ENCODE measurements around the gene CSAD. TPM values are rescaled to one million over a fixed set of nuclear protein-coding genes. Genes with fewer than 3 reads are reported as not detected.
"Not testable (repeated sequence)": the region's sequence is repeated elsewhere in the genome, so short reads cannot be mapped to it uniquely, and the experiment has no call there.

CSAD gene
- total RNA-seq, 1 experiment from 2014 or later: 15.4 TPM

DNA sequence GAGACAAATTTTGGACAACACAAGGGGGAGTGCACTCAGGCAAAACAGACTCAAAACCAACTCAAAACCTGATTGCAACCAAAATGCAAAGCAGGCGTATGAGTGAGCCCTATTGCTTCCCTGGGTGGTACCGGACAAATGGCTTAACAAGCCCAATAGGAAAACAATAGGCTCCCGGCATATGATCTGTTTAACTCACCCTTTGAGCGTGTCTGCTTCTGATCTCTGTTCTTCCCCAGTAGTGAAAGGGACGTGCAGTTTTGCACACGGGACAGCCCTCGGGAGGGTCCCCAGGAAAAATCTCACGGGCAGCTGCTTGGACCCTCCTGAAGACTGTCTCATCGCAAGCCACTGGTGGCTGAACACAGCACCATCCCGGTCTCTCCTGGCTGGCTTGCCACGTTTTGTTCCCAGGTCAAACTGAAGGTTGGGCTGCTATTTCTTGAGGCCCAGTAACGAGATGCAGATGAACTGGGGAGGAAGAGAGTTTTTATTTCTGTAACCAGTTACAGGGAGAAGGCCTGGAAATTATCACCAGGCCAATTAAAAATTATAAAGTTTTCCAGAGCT is 67.5 kb downstream of the CSAD start:
- POLR2A ChIA-PET: no interaction called here
- in situ Hi-C loops (cut with HindIII; ENCODE audit: low pct_unique_long_range_greater_than_20kb, low sequenced_read_pairs) (no loop called here), intact Hi-C loops (cut with micrococcal nuclease; ENCODE audit: unreplicated experiment) (no loop called here)
- no peak overlapping the region for H3K27ac ChIP-seq (ENCODE audit: low read length)
- no peaks in the 10 kb centered on the region for H3K4me1 ChIP-seq (ENCODE audit: control insufficient read depth, insufficient read depth, low read length)
- BruUV-seq (replicated peaks): no TSS peak
- H3K27me3 ChIP-seq (ENCODE audit: control insufficient read depth, insufficient read depth, low read length): no peaks in the 10 kb centered on the region
- no peak for TF ChIP-seq SIN3A (IDR thresholded peaks at IDR 0.05; ENCODE audit: borderline replicate concordance, insufficient read depth, low read depth, low read length)
- TF ChIP-seq, protein P1, sequence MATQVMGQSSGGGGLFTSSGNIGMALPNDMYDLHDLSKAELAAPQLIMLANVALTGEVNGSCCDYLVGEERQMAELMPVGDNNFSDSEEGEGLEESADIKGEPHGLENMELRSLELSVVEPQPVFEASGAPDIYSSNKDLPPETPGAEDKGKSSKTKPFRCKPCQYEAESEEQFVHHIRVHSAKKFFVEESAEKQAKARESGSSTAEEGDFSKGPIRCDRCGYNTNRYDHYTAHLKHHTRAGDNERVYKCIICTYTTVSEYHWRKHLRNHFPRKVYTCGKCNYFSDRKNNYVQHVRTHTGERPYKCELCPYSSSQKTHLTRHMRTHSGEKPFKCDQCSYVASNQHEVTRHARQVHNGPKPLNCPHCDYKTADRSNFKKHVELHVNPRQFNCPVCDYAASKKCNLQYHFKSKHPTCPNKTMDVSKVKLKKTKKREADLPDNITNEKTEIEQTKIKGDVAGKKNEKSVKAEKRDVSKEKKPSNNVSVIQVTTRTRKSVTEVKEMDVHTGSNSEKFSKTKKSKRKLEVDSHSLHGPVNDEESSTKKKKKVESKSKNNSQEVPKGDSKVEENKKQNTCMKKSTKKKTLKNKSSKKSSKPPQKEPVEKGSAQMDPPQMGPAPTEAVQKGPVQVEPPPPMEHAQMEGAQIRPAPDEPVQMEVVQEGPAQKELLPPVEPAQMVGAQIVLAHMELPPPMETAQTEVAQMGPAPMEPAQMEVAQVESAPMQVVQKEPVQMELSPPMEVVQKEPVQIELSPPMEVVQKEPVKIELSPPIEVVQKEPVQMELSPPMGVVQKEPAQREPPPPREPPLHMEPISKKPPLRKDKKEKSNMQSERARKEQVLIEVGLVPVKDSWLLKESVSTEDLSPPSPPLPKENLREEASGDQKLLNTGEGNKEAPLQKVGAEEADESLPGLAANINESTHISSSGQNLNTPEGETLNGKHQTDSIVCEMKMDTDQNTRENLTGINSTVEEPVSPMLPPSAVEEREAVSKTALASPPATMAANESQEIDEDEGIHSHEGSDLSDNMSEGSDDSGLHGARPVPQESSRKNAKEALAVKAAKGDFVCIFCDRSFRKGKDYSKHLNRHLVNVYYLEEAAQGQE (IDR thresholded peaks at IDR 0.05; ENCODE audit: insufficient read depth in 1 of 2, low read depth in 2 of 2, low read length in 1 of 2): no peak
- TF ChIP-seq POLR2AphosphoS5 (IDR thresholded peaks at IDR 0.05; ENCODE audit: low read depth, low read length): no peak
- TF ChIP-seq, protein P2, sequence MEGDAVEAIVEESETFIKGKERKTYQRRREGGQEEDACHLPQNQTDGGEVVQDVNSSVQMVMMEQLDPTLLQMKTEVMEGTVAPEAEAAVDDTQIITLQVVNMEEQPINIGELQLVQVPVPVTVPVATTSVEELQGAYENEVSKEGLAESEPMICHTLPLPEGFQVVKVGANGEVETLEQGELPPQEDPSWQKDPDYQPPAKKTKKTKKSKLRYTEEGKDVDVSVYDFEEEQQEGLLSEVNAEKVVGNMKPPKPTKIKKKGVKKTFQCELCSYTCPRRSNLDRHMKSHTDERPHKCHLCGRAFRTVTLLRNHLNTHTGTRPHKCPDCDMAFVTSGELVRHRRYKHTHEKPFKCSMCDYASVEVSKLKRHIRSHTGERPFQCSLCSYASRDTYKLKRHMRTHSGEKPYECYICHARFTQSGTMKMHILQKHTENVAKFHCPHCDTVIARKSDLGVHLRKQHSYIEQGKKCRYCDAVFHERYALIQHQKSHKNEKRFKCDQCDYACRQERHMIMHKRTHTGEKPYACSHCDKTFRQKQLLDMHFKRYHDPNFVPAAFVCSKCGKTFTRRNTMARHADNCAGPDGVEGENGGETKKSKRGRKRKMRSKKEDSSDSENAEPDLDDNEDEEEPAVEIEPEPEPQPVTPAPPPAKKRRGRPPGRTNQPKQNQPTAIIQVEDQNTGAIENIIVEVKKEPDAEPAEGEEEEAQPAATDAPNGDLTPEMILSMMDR (IDR thresholded peaks at IDR 0.05): no peak
- no peak for TF ChIP-seq TCF7L2 (IDR thresholded peaks at IDR 0.05; ENCODE audit: low read depth, low read length)
- H3K9me3 ChIP-seq (ENCODE audit: control insufficient read depth, insufficient read depth, low read depth, low read length): peaks cover 3% of the 10 kb centered on the region; the same call in 1 of the 2 replicates
- no peak for DNase-seq (ENCODE audit: low read depth, low spot score)
- CTCF ChIA-PET: no interaction called here
- H3K4me3 ChIP-seq (ENCODE audit: low read depth in 2 of 2, low read length in 2 of 2): no peak overlapping the region
- ATAC-seq: no peak
- no peaks in the 10 kb centered on the region for H3K36me3 ChIP-seq (ENCODE audit: control insufficient read depth, insufficient read depth, low read length)

DNA sequence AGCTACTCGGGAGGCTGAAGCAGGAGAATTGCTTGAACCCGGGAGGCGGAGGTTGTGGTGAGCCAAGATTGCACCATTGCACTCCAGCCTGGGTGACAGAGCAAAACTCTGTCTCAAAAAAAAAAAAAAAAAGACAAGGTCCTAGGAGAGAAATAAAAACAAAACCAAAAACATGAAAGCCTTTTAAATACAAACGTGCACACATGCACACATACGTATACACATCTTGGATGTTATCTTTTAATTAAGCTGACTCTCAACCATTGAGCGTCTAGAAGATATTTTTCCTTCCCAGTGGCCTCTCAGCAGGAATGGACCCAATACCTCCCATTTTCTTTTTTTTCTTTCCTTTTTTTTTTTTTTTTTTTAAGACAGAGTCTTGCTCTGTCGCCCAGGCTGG is 68.3 kb downstream of the CSAD start:
- H3K36me3 ChIP-seq (ENCODE audit: control insufficient read depth, insufficient read depth, low read length); H3K9me3 ChIP-seq (ENCODE audit: control insufficient read depth, insufficient read depth, low read depth, low read length); BruUV-seq (replicated peaks); in situ Hi-C loops (cut with HindIII; ENCODE audit: low pct_unique_long_range_greater_than_20kb, low sequenced_read_pairs); POLR2A ChIA-PET; DNase-seq (ENCODE audit: low read depth, low spot score); H3K27ac ChIP-seq (ENCODE audit: low read length); H3K27me3 ChIP-seq (ENCODE audit: control insufficient read depth, insufficient read depth, low read length); ATAC-seq; H3K4me3 ChIP-seq (ENCODE audit: low read depth in 2 of 2, low read length in 2 of 2); intact Hi-C loops (cut with micrococcal nuclease; ENCODE audit: unreplicated experiment); H3K4me1 ChIP-seq (ENCODE audit: control insufficient read depth, insufficient read depth, low read length): not testable (repeated sequence)
- CTCF ChIA-PET: interaction anchor here (0.7 kb wide), 2 partner anchors 22 to 176 kb away, joined by 4 to 12 read pairs; no protein-coding TSS in a partner anchor

Other genes with a start within 250 kb of the CSAD start
- gene KRT18, start 231.8 kb downstream of the CSAD start, total RNA-seq (2021; ENCODE audit: unreplicated experiment): 4,079 TPM
- gene EIF4B, start 174.5 kb downstream of the CSAD start, total RNA-seq (2021; ENCODE audit: unreplicated experiment): 351 TPM
- gene TNS2, start 130.9 kb downstream of the CSAD start, total RNA-seq (2021; ENCODE audit: unreplicated experiment): 48.1 TPM
- gene SPRYD3, start 101.5 kb downstream of the CSAD start, total RNA-seq (2021; ENCODE audit: unreplicated experiment): 25.0 TPM
- 4.7 TPM for gene IGFBP6, start 83.3 kb downstream of the CSAD start, total RNA-seq (2021; ENCODE audit: unreplicated experiment)
- gene SOAT2, start 77.4 kb downstream of the CSAD start, total RNA-seq (2021; ENCODE audit: unreplicated experiment): not detected
- 46.8 TPM for gene ZNF740, start 203 bp downstream of the CSAD start, total RNA-seq (2021; ENCODE audit: unreplicated experiment)
- 0.98 TPM for gene ITGB7, start 26.3 kb upstream of the CSAD start, total RNA-seq (2021; ENCODE audit: unreplicated experiment)
- 41.2 TPM for gene RARG, start 51.3 kb upstream of the CSAD start, total RNA-seq (2021; ENCODE audit: unreplicated experiment)
- gene ESPL1, start 87.4 kb upstream of the CSAD start, total RNA-seq (2021; ENCODE audit: unreplicated experiment): 54.6 TPM
- 340 TPM for gene PFDN5, start 114.6 kb upstream of the CSAD start, total RNA-seq (2021; ENCODE audit: unreplicated experiment)
- gene MYG1, start 118.8 kb upstream of the CSAD start, total RNA-seq (2021; ENCODE audit: unreplicated experiment): 77.4 TPM
- gene AAAS, start 140.7 kb upstream of the CSAD start, total RNA-seq (2021; ENCODE audit: unreplicated experiment): 77.7 TPM
- not detected for gene SP7, start 155.4 kb upstream of the CSAD start, total RNA-seq (2021; ENCODE audit: unreplicated experiment)
- 81.0 TPM for gene SP1, start 199.3 kb upstream of the CSAD start, total RNA-seq (2021; ENCODE audit: unreplicated experiment)
- gene AMHR2, start 242.9 kb upstream of the CSAD start, total RNA-seq (2021; ENCODE audit: unreplicated experiment): 0.13 TPM